CD4-positive, alpha-beta T cell treated with Interleukin-1 beta for 1 hour (primary cell): Measurements from ENCODE around the gene TAF11.
A peak's percentile ranks its signal among the peaks of the same experiment; 100 is the strongest.
"Not testable (repeated sequence)": the region's sequence is repeated elsewhere in the genome, so short reads cannot be mapped to it uniquely, and the experiment has no call there.

Experiments used
- DNase-seq, 2 donors: peaks; one replicate each; pipeline ENCODE4 v3.0.0-alpha.2; 2020 to 2022

TAF11 gene

DNA sequence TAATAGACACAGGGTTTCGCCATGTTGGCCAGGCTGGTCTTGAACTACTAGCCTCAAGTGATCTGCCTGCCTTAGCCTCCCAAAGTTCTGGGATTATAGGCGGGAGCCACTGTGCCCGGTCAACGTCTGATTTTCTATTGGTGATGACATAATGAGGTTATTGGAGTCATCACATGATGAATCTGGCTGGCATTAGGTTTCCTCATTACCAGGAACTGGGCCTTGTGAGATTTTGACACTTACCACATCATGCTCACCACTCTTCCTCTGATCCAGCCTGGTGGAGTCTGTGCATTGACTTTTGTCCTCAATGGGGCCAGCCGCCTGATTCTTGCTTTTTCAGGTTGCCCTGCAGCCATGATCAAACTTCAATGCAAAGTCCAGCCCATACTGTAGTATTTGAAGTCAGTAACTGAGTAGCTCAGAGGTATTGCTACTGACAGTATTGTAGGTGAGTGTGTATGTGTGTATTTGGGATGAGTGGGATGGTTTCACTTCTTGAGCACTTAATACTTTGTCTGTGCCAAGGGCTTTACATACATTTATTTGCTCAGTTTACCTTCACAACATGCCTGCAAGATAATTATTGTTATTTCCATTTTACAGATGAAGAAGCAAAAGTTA, 17.3 kb upstream of the TAF11 start:
- DNase-seq: no peak

DNA sequence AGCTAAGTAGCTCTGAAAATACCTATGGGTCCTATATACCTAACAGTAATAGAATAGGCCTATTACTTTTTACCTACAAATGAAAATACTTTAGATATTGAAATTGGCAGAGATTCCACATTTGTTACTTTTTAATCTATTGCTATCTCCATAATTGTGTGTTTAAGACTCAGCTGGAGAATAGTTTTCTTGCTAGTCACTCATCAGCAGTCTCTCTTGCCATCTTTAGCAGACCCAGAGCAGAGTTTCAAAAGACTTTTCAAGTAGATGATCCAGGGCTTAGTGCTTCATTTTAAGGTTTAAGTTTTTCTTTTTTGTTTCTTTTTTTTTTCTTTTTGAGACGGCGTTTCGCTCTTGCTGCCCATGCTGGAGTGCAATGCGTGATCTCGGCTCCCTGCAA, 14.1 kb upstream of the TAF11 start:
- DNase-seq: no peak

DNA sequence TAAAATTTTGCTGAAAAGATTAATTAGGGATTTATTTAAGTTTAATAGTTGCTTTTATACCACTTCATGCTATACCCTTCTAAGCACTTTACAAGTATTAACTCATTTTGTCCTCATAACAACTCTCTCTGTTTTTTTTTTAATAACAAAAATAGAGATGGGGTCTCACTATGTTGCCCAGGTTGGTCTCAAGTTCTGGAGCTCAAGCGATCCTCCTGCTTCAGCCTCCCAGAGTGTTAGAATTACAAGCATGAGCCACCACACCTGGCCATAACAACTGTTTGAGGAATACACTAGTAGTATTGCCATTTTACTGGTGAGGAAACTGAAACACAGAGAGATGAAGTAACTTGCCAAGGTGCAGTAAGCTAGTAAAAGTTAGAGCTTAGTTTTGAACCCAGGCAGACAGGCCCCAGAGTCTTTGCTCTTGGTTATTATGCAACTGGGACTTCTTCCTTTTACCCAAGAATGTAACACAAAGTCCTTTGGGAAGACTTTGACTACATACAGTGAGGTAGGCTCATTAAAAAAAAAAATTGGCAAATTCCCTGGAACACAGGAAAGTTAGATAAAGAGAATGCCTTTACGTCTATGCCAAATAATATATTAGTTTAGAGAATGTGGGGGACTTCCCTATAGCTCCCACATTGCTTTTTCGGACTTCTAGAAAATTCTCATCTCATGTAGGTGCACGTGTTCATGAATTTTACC, 12.6 kb upstream of the TAF11 start:
- DNase-seq: no peak

DNA sequence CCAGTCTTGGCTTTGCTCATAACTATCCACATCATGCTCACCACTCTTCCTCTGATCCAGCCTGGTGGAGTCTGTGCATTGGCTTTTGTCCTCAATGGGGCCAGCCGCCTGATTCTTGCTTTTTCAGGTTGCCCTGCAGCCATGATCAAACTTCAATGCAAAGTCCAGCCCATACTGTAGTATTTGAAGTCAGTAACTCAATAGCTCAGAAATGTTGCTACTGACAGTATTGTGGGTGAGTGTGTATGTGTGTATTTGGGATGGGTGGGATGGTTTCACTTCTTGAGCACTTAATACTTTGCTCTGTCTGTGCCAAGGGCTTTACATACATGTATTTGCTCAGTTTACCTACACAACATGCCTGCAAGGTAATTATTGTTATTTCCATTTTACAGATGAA, 11.9 kb upstream of the TAF11 start:
- not testable (repeated sequence) for DNase-seq

DNA sequence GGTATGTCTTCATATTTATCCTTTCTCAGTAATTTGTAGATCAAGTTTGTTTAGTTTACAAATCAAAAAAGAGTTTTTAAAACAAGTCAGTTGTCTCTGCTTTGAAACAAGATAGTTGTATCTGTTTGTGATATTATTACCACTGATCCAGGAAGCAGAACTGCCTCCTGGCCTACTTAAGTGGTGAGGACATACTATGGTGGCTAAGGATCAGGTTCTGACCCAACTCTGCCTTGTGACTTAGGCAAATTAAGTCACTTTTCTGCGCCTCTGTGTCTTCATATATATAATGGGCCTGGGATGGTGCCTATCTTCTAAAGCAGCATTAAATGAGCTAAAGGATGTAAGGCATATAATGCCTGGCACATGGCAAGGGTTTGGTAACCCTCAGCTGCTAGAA, 9.9 kb upstream of the TAF11 start:
- no peak for DNase-seq

DNA sequence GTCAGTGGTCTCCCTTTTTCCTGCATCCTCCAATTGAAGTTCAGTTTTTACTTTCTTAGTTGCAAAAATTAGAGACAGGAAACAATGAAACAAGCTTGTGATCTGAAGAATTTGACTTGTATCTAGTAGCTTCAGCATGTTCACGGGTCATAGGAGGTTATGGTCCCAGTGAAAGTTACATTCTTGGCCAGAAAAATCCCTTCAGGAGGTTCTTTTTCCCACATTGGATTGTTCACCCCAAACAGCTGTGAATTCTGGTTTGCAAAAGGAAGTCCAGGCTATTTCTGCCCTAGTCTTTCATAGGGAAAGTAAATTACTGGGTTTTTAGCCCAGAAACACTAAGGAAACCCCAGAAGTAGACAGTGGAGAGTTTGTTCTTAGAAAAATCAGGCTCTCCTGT, 9.3 kb upstream of the TAF11 start:
- no peak for DNase-seq

DNA sequence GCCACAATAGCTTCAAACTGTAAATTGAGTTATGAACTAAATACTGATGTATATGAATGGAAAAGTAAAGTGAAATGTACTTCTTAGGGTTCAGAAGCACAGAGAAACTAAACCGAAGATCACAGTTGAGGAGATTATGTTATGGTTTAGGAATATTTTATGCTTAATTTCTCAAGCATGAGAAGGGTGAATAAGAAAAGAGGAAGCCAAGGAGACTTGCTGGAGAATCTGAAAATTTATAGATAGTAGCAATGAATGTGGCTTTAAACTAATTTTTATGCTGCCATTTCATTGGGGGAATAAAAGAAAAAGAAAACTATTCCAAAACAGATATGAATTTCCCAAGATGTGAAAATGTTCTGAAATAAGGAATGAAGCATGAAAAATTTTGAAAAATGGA, 6.9 kb upstream of the TAF11 start:
- no peak for DNase-seq

DNA sequence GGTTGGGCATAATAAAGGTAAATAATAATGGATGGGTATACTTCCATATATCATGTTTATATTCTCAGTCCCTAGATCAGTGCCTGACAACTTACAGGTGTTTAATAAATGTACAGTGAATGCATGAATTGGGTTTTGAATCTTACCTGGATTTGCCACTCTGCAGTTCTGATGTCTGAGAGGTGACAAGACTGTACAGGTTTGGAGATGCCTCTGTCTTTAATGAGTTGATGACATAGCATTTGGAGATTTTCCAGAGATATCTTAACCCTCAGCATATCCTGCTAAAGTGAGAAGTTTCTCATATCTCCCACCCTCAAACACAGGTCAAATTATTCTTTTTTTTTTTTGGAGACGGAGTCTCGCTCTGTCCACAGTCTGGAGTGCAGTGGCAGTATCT, 3.5 kb upstream of the TAF11 start:
- DNase-seq: no peak

DNA sequence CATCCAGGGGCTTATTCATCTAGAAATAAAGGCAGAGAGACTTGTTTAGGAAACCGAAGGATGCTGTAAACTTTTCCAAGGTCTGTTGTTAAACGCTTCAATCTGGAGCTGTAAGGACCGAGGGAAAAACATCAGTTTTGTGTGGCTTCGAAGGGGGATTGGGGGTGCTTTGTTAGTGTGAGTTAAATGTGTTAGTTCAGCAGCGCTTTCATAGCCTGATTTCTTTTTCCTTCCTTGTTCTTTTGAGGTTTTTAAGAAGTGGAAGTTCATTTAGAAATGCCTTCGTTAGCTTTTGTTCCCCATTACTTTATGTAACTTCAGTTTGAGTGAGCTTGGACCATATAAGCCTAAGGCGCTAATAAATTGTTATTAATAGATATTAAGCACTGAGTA, 2.7 kb upstream of the TAF11 start:
- DNase-seq: no peak

DNA sequence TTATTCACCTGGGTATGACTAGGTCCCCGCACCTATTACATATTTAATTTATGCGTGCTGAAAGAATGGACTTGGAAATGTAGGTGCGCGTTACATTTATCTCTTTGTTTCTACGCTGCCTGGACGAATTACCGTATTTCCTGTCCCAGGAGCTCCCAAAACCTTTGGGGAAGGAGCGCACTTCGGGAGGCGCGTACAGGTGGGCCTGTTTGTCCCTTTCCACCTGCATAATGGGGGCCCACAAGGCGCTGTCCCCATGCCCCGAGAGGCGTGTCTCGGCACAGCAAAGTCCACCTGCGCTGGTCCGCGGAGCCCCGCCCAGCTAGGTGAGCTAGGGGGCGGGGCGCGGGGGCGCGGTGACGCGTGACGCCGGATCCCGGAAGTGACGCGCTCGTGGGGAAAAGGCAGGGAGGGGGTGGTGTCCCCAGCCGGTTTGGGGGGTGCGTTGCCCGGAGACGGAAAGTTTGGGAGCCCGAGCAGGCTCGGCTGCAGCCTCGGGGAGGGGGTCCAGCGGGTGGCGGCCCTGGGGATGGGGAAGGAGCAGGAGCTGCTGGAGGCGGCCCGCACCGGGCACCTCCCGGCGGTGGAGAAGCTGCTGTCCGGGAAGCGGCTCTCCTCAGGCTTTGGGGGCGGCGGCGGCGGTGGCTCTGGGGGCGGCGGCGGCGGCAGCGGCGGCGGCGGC, 1.2 kb upstream of the TAF11 start, which contains the start of gene ANKS1A:
Gene ANKS1A, plus strand, starts transcription at position 382 of the 682 bp plus-strand sequence. Its CDS starts 148 bp downstream, at position 530.
- peak; percentile 91 to 94 for DNase-seq

DNA sequence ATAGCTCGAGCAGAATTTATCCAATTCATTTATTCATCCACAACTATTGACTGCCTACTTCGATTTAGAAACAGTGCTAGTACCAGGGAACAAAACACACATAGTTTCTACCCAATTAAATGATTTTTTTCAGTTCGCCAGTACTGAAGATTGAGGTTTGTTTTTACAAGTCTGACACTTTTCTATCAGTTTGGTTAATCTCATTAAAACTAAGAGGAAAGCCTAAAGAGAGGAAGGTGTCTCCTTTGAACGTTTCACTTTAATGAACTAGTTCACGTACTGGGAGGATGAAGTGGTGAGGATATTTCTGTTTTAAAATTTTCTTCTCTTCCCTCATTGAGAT, 643 bp upstream of the TAF11 start:
- DNase-seq: no peak

DNA sequence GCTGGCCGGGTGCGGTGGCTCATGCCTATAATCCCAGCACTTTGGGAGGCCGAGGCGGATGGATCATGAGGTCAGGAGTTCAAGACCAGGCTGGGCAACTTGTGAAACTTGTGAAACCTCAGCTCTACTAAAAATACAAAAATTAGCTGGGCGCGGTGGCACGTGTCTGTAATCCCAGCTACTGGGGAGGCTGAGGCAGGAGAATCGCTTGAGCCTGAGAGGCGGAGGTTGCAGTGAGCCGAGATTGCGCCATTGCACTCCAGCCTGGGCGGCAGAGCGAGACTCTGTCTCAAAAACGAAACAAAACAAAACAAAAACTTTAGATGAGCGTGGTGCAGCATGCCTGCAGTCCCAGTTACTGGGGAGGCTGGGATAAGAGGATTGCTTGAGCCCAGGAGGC, 2.0 kb downstream of the TAF11 start:
- DNase-seq: not testable (repeated sequence)

DNA sequence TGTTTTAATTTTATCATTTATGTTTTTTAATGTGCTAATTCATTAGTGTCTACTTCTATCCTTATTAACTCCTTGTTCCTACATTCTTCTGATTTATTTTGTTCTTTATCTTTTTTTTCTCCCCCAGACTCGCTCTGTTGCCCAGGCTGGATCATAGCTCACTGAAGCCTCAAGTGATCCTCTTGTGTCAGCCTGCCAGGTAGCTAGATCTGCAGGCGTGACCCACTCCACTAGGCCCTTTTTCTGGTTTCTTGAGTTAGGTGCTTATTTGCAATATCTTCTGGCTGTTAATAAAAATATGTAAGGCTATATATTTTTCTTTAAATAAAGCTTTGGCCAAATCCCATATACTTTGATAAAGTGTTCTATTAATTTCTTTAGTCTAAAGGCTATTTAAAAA, 2.8 kb downstream of the TAF11 start:
- no peak for DNase-seq

DNA sequence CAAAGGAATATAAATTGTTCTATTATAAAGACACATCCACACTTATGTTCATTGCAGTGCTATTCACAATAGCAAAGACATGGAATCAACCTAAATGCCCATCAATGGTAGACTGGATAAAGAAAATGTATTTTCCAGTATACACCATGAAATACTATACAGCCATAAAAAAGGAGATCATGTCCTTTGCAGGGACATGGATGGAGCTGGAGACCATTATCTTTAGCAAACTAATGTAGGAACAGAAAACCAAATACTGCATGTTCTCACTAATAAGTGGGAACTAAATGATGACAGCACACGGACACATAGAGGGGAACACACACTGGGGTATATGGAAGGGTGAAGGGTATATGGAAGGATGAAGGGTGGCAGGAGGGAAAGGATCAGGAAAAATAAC, 3.8 kb downstream of the TAF11 start:
- DNase-seq: not testable (repeated sequence)

DNA sequence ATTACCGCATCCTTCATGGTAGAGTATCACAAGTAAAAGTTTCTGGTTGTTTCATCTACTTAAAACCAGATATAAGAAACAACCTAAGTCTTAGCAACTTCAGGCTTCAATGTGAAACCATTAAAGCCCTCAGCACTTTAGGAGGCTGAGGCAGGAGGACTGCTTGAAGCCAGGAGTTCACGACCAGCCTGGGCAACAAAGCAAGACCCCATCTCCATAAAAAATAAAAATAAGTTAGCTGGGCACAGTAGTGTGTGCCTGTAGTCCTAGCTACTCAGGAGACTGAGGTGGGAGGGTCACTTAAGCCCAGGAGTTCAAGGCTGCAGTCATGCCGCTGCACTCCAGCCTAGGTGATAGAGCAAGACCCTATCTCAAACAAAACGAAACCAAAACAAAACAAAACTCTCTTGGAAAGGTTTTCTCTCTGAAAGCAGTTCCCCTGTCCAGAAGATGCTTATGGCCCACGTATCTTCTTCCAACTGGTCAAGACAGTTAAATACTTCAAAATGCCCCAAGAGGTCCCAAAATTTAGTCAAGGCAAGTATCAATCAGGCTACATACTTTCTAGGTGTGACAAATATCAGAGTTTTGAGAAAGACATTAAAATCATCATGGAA, 9.9 kb downstream of the TAF11 start:
- DNase-seq: no peak

DNA sequence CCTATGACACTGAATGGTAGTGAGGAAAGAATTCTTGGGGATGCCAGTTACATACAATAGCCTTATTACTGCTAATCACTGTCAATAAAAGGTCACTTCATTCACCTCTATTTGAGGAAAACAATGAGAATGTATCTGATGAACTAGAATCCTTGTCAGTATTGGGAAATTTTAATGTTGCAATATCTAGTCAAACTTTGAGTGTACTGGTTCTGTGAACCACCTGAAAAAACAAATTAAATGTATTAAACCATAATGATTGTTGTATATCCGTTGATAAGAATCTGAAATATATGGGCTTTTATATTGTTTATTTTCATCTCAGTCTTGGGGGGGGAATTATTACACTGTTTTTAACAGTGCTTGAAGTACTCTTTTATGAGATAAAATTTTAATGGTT, 10.6 kb downstream of the TAF11 start:
- no peak for DNase-seq

DNA sequence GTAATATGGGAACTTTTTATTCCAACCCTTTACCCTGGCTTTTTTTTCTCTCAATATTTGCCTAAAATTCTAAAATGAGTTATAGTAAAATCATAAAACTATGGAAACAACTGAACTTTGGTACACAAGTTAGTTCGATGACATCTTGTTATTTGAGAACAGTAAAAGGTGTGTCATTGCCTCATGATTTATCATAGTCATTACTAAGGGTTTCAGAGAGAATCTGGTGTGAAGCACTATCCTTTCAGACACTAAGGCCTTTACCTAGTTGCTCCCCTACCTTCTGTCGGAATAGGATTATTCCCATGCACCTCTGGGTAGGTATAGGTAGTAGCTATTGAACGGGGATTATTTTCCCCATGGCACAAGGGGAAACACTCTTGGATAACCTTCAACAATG, 11.4 kb downstream of the TAF11 start:
- no peak for DNase-seq

DNA sequence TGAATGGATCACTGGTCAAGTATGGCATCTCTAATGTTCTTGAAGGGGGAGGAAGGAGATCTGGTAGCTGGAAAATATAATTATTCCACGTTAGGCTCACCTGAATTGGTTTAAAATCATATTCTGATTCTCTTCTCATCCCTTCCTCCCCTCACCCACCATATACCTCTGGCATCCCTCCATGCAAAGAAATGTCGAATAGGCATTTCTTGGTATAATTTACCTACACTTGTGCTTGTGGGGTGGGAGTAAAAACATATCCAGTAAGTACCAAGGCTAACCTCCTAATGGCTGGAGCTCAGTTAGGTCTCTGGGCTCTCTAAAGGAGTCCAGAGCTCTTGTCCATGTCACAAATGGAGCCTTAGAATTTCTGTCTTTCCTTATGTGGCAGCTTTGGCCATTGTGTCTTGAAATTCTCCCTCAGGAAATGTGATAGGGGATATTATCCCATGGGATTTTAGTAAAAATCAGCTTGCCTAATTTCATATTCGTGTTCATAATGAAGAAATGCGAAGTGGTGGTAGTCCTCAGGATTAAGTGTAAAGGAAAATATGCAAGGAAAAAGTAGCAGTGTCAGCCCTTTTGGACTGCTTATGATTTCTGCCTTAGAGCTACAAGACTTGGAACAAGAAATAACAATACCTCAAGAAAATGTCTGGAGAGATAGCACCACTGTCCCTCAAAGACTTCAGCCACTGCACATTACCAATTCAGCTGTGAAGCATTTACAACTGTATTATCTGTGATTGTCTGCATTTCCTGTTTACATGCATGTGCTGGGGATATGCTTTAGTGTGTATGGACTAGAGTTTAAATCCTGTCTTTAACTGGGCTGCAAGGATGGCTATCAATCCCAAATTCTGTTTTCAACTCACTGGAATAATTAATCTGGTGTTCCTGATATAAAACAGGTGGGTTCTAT, 12.3 kb downstream of the TAF11 start:
- DNase-seq: no peak

DNA sequence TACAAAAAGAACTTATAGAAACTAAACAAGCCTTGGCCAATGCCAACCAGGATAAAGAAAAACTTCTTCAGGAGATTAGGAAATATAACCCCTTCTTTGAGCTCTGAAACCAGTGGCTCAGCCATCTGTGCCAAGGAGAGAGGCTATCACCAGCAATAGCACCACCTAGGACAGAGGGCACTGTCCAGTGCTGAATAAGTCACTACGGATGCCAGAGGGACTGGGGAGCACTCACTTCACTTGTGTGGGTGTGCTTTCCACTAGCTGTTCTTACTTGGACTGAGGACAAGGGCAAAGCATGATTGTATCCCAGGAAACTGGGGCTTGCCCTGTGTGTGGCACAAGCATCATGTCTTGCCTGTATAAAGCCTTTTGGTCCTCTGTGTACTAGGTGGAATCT, 15.5 kb downstream of the TAF11 start:
- no peak for DNase-seq

DNA sequence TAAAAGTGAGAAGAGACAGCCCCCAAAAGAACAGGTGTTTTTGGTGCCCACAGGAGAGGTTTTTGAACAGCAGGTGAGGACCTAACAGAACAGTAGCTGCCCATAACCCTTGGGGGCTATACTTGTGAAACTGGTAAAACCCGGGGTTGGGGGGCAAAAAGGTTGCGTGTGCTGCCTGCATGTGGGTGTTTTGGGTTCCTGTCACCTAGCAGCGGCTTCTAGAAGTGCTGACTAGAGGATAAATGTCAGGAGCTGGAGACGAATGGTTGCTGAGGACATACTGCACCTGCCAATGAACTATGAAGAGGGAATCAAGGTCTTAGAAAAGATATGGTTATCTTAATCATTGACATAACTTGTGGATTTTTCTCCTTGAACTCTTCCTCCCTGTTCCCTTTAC, 16.0 kb downstream of the TAF11 start:
- DNase-seq: no peak

DNA sequence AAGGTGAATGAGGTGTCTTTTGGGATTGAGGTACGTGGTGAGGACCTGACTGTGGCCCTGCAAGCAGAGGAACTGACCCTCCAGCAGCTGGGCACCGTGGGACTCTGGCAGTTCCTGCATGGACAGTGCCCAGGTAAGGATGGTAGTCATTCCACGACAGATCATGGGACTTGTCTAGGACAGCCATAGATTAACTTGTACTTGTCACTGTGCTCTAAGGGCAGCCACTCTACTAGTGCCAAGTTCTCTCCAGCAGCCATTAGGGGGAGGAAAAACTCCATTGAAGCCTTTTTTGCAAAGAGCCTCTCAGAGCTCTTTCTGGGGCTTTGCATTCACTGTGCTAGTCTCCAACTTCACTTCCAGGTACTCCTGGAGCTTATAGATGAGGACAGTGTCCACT, 20.4 kb downstream of the TAF11 start:
- DNase-seq: no peak

DNA sequence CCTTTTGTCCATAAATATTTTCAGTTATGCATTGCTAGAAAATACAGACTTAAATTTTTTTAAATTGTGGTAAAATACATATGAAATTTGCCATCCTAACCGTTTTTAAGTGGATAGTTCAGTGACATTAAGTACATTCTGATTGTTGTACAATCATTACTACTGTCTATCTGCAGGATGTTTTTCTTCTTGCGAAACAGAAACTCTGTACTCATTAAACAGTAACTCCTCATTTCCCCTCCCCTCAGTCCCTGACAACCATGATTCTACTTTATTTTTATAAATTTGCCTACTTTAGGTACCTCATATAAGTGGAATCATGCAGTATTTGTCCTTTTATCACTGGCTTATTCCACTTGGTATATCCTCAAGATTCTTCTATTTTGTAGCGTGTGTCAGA, 21.3 kb downstream of the TAF11 start:
- no peak for DNase-seq

DNA sequence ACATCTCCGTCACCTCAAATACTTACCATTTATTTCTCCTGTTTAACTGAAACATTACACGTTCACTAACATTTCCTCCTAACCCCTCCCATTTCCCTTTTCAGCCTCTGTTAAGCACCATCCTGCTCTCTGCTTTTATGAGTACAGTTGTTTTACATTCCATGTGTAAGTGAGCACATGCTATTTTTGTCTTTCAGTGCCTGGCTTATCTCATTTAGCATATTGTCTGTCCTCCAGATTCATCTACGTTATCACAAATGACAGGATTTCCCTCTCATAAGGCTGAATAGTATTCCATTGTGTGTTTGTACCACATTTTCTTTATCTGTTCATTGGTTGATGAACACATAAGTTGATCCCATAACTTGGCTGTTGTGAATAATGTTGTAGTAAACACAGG, 22.7 kb downstream of the TAF11 start:
- DNase-seq: no peak
